Ramos (cell line): ENCODE measurements around the gene CD300A.

ENCODE experiments used
- in situ Hi-C: fragments of 300-500 bp; cut with MboI; formaldehyde crosslinking; loops from one replicate; pipeline ENCODE4 v1.14.3; 2022; ENCODE audit warnings: low sequenced_read_pairs; ENCODE audit not compliant: unreplicated experiment

Gene CD300A

GRCh38 chr17:74439691-74440567, 26.5 kb upstream of the CD300A start:
- in situ Hi-C loops = no loop called here

DNA sequence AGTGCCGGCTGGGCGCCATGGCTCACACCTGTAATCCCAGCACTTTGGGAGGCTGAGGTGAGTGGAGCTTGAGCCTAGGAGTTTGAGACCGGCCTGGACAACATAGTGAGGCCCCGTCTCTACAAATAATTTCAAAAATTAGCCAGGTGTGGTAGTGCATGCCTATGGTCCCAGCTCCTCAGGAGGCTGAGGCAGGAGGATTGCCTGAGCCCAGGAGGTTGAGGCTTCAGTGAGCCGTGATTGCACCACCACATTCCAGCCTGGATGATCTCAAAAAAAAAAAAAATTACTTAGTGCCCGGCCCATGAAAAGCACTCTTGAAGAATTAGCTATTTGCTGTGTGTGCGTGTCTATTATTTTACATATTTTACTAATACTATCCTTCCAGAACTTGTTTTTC, 24.9 kb upstream of the CD300A start:
- in situ Hi-C loops = no loop called here

DNA sequence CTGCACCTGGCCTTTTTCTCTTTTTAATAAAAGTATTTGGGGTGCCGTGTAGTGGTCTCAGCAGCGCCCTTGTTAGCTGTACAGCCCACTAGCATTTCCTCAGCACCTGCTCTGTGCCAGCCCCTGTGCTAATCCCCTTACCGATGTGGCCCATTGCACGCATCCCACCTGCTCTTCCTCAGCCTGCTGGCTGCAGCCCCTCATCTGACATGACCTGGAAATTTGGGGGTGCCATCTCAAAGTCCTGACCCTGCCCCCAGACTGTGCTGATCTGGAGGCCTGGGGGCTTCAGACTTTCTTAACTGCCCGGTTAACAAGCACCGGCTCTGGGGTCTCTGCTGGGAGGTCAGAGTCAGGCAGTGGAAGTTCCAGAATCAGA, 24.2 kb upstream of the CD300A start:
- in situ Hi-C loops = no loop called here

GRCh38 chr17:74442670-74443515, 23.5 kb upstream of the CD300A start:
- in situ Hi-C loops = no loop called here

GRCh38 chr17:74443516-74444296, 22.7 kb upstream of the CD300A start:
- in situ Hi-C loops = no loop called here

GRCh38 chr17:74444406-74444805, 22.0 kb upstream of the CD300A start:
- in situ Hi-C loops = no loop called here

GRCh38 chr17:74445158-74445557, 21.3 kb upstream of the CD300A start:
- in situ Hi-C loops = no loop called here

DNA sequence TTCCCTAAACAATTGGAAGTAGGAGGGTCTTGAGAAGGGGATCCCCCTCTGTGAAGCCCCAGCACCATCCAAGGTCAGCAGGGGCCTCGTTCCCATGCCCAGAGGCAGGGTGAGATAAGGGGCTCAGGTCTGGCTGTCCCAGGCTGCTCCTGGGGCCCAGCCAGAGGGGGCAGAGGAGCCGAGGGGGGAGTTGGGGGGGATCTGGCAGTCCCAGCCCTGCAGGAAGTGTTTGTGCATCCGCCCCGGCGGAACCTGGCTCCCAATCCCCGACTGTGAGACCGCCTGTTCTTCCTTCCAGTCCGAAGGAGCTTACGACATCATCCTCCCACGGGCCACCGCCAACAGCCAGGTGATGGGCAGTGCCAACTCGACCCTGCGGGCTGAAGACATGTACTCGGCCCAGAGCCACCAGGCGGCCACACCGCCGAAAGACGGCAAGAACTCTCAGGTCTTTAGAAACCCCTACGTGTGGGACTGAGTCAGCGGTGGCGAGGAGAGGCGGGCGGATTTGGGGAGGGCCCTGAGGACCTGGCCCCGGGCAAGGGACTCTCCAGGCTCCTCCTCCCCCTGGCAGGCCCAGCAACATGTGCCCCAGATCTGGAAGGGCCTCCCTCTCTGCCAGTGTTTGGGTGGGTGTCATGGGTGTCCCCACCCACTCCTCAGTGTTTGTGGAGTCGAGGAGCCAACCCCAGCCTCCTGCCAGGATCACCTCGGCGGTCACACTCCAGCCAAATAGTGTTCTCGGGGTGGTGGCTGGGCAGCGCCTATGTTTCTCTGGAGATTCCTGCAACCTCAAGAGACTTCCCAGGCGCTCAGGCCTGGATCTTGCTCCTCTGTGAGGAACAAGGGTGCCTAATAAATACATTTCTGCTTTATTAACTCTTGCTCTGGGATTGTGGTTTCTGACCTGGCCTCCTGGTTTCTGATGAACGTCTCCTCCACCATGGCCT, 19.6 kb upstream of the CD300A start:
- in situ Hi-C loops = no loop called here

- in situ Hi-C loops = no loop called here
Observed at GRCh38 chr17:74447628-74448159, 18.7 kb upstream of the CD300A start.

GRCh38 chr17:74448756-74449155, 17.7 kb upstream of the CD300A start:
- in situ Hi-C loops = no loop called here

DNA sequence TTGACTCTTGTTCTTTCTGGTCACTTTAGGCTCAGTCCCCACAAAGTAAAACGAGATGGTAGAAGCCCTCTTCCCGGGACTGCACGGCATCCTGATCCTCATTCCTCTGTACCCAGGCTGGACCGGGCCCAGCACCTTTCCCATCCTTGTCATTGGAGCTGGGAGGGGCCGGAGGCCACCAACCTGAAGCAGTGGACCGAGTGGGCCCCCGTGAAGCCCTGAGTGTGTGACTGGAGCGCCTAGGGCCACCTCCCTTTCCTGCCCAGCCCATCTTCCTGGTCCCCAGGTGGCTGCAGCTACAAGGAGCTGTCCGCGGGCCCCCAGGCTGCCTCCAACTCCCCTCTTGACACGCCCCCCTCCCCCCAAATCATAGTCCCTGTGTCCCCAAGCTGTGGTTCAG, 17.1 kb upstream of the CD300A start:
- in situ Hi-C loops = no loop called here

GRCh38 chr17:74449773-74450172, 16.7 kb upstream of the CD300A start:
- in situ Hi-C loops = no loop called here

- in situ Hi-C loops = no loop called here
Observed at GRCh38 chr17:74450231-74450630, 16.2 kb upstream of the CD300A start.

DNA sequence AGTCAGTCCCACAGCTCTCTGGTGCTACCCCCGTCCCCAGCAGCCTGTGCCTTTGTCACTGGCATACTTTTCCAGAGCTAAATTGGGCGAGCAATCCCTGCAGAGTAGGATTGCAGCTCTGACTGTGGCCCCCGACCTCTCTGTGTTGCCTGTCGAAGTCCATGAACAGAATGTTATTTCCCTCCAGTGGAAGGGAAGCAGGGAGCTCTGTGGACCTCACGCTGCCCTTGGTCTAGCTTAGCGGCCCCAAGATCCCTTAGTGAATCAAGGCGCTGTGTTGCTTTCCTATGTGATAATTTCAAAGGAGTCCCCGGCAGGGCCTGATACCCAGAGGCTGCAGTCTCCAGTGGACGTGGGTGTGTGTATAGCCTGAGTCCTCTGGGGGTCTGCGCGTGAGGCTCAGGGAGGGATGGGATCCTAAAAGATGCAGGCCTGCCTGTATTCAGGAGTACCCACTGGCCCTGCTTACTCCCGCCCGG, 15.5 kb upstream of the CD300A start:
- in situ Hi-C loops = no loop called here

DNA sequence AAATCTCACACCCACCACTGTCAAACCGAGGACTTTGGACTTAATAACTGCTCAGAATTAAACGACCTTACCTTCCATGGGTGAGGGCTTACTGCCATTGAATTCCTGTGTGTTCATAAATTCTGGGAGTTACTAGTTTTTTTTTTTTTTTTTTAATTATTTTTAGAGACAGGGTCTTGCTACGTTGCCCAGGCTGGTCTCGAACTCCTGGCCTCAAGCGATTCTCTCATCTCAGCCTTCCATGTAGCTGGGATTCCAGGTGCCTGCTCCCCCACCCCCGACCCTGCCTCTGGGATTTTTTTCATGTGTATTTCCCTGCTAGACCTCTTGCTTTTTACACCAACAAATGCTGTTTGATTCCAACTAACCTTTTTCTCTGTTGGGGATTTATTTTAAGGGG, 14.9 kb upstream of the CD300A start:
- in situ Hi-C loops = no loop called here

DNA sequence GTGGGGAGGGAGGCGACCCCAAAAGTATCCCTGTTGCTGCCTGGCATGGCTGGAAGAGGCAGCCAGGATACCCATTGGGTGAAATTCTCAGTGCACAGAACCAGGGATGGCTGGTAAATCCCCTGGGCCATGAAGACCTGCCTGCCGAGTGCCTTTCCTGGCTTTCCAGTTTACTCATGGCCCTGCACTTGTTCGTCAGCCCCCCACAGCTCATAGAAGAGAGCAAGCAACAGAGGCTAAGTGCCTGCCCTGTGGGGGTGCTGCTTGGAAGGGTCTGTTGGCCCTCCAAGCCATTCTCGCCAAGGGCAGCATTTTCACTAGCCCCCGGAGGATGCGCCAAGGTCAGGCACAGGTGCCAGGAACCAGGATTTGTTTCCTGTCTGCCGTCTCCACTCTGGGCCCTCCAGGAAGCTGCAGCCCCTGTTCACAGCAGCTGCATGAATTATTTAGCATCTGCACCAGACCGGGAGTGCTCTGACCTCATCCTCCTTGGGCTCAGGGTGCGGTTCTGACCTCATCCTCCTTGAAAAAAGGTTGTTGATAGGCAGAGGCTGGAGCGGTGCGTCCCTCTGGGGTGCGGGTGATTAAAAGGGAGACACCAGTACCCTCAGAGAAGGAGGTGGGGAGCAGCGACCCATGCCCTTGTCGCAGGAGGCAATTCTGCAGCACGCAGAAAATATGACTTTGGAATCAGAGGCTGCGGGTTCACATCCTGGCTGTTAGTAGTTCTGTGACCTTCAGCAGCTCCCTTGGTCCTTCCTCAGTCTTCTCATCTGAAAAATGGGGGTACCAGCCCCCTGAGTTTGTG, 14.2 kb upstream of the CD300A start:
- in situ Hi-C loops = no loop called here

- in situ Hi-C loops = no loop called here
Observed at GRCh38 chr17:74452841-74453661, 13.4 kb upstream of the CD300A start.
